Ammon's horn (tissue), 1 donor: ENCODE measurements around the gene MAB21L2.

ENCODE experiments used
- DNase-seq: peaks from one replicate; pipeline ENCODE4 v3.0.0-alpha.2; 2016; ENCODE audit warnings: low spot score

The MAB21L2 gene

GRCh38 chr4:150609131-150609530, 27.2 kb downstream of the MAB21L2 start:
- DNase-seq, result no peak

GRCh38 chr4:150619042-150619441, 37.1 kb downstream of the MAB21L2 start:
- no peak for DNase-seq

GRCh38 chr4:150624055-150624454, 42.1 kb downstream of the MAB21L2 start:
- no peak for DNase-seq

- DNase-seq, result no peak
Observed at GRCh38 chr4:150625033-150625432, 43.1 kb downstream of the MAB21L2 start.

- no peak for DNase-seq
Observed at GRCh38 chr4:150628073-150628472, 46.1 kb downstream of the MAB21L2 start.

- DNase-seq, result no peak
Observed at GRCh38 chr4:150632639-150633038, 50.7 kb downstream of the MAB21L2 start.
